Stomach (tissue), 4 donors: ENCODE data around the gene MGAT4B.

Source experiments
- CTCF ChIP-seq, 7 experiments: fragments of 450-650 bp in 4 of 7; fragments of 200-600 bp in 3 of 7; sonication (generic) in 3 of 7; IDR thresholded peaks; one replicate each; pipeline ENCODE4 v1.5.1; 2016 to 2019; ENCODE audit warnings: antibody characterized with exemption in 7 of 7, control low read depth in 2 of 7, mild to moderate bottlenecking in 1 of 7
- EP300 ChIP-seq: sonication (generic); formaldehyde crosslinking; IDR thresholded peaks from one replicate; pipeline ENCODE4 v1.6.1; 2017; ENCODE audit warnings: antibody characterized with exemption
- POLR2A ChIP-seq, 4 donors: fragments of 450-650 bp; IDR thresholded peaks; one replicate each; pipeline ENCODE4 v1.6.1; 2016; ENCODE audit warnings: antibody characterized with exemption in 4 of 4, control low read depth in 2 of 4, mild to moderate bottlenecking in 1 of 4, moderate library complexity in 1 of 4
- POLR2AphosphoS5 ChIP-seq, 3 donors: sonication (generic); formaldehyde crosslinking; IDR thresholded peaks; one replicate each; pipeline ENCODE4 v1.6.1; 2016; ENCODE audit warnings: antibody characterized with exemption in 3 of 3

GRCh38 chr5:179830818-179831468, 24.3 kb upstream of the MGAT4B start:
- TF ChIP-seq CTCF (IDR thresholded peaks at IDR 0.05) (no peak), POLR2A (IDR thresholded peaks at IDR 0.05) (no peak), EP300 (no peak), POLR2AphosphoS5 (IDR thresholded peaks at IDR 0.05) (no peak)
